22Rv1 (cell line): ENCODE results near the gene LHPP.

ENCODE experiments used
- CTCF ChIP-seq: fragments of 450-650 bp; IDR thresholded peaks from 2 replicates; pipeline ENCODE4 v1.5.1; 2017; ENCODE audit warnings: mild to moderate bottlenecking
- ZFX ChIP-seq: fragments of 450-650 bp; IDR thresholded peaks from 2 replicates; pipeline ENCODE4 v1.6.1; 2017; ENCODE audit warnings: antibody characterized with exemption, borderline replicate concordance

- TF ChIP-seq CTCF: no peak
- TF ChIP-seq ZFX: no peak
These were observed 38.9 kb upstream of the LHPP start for GRCh38 chr10:124422742-124423141.
